ENCODE data around the gene ATP6V1E1.

The ATP6V1E1 gene

GRCh38 chr22:17586831-17587440, 41.6 kb downstream of the ATP6V1E1 start:
- TF ChIP-seq CTCF (IDR thresholded peaks at IDR 0.05; ENCODE audit: borderline replicate concordance, extremely low read depth, low read length, poor library complexity, severe bottlenecking) (no peak), EZH2 (IDR thresholded peaks at IDR 0.05; ENCODE audit: borderline replicate concordance, low read depth, low read length, severe bottlenecking) (no peak)
- no peak for DNase-seq
- H3K36me3 ChIP-seq (ENCODE audit: insufficient read depth, low read length): peaks cover 13% of the 10 kb centered on the region

GRCh38 chr22:17583151-17583550, 45.4 kb downstream of the ATP6V1E1 start:
- H3K27ac ChIP-seq (ENCODE audit: low read length): no peak overlapping the region

More at GRCh38 chr22:17586831-17587440, 41.6 kb downstream of the ATP6V1E1 start:
- no peak for ATAC-seq (ENCODE audit: insufficient read depth, low read depth)
- H4K20me1 ChIP-seq (ENCODE audit: insufficient read depth, low read length): no peaks in the 10 kb centered on the region
- H3K4me3 ChIP-seq (ENCODE audit: low read depth in 1 of 2, low read length in 2 of 2): no peak overlapping the region
- no peak overlapping the region for H2AFZ ChIP-seq (ENCODE audit: low read depth, low read length)
- no peak overlapping the region for H3K27ac ChIP-seq (ENCODE audit: low read length)
- H3K27me3 ChIP-seq (ENCODE audit: insufficient read depth, low read length, poor library complexity): no peaks in the 10 kb centered on the region
- H3K79me2 ChIP-seq (ENCODE audit: insufficient read depth, low read length): no peaks in the 10 kb centered on the region
- H3K9ac ChIP-seq (ENCODE audit: low read depth, low read length): no peak overlapping the region
- no peaks in the 10 kb centered on the region for H3K4me1 ChIP-seq (ENCODE audit: insufficient read depth, low read length)
- H3K9me3 ChIP-seq (ENCODE audit: insufficient read depth, low read length, severe bottlenecking): no peaks in the 10 kb centered on the region
- H3K4me2 ChIP-seq (ENCODE audit: insufficient read depth, low read length): no peak overlapping the region

GRCh38 chr22:17581631-17582030, 46.9 kb downstream of the ATP6V1E1 start:
- no peak overlapping the region for H3K27ac ChIP-seq (ENCODE audit: low read length)

More at GRCh38 chr22:17583151-17583550, 45.4 kb downstream of the ATP6V1E1 start:
- no peaks in the 10 kb centered on the region for H4K20me1 ChIP-seq (ENCODE audit: insufficient read depth, low read length)
- H2AFZ ChIP-seq (ENCODE audit: low read depth, low read length): no peak overlapping the region
- H3K4me3 ChIP-seq (ENCODE audit: low read depth in 1 of 2, low read length in 2 of 2): no peak overlapping the region
- no peaks in the 10 kb centered on the region for H3K9me3 ChIP-seq (ENCODE audit: insufficient read depth, low read length, severe bottlenecking)
- H3K36me3 ChIP-seq (ENCODE audit: insufficient read depth, low read length): no peaks in the 10 kb centered on the region
- no peak overlapping the region for H3K9ac ChIP-seq (ENCODE audit: low read depth, low read length)
- no peaks in the 10 kb centered on the region for H3K27me3 ChIP-seq (ENCODE audit: insufficient read depth, low read length, poor library complexity)
- TF ChIP-seq CTCF (IDR thresholded peaks at IDR 0.05; ENCODE audit: borderline replicate concordance, extremely low read depth, low read length, poor library complexity, severe bottlenecking) (no peak), EZH2 (IDR thresholded peaks at IDR 0.05; ENCODE audit: borderline replicate concordance, low read depth, low read length, severe bottlenecking) (no peak)
- H3K79me2 ChIP-seq (ENCODE audit: insufficient read depth, low read length): no peaks in the 10 kb centered on the region
- DNase-seq: no peak
- no peaks in the 10 kb centered on the region for H3K4me1 ChIP-seq (ENCODE audit: insufficient read depth, low read length)
- ATAC-seq (ENCODE audit: insufficient read depth, low read depth): no peak
- H3K4me2 ChIP-seq (ENCODE audit: insufficient read depth, low read length): no peak overlapping the region

More at GRCh38 chr22:17581631-17582030, 46.9 kb downstream of the ATP6V1E1 start:
- Histone ChIP-seq H2AFZ (ENCODE audit: low read depth, low read length) (no peak overlapping the region), H3K4me1 (ENCODE audit: insufficient read depth, low read length) (no peaks in the 10 kb centered on the region), H3K4me2 (ENCODE audit: insufficient read depth, low read length) (no peak overlapping the region), H3K9ac (ENCODE audit: low read depth, low read length) (no peak overlapping the region), H3K4me3 (ENCODE audit: low read depth in 1 of 2, low read length in 2 of 2) (no peak overlapping the region), H3K36me3 (ENCODE audit: insufficient read depth, low read length) (no peaks in the 10 kb centered on the region), H3K79me2 (ENCODE audit: insufficient read depth, low read length) (no peaks in the 10 kb centered on the region), H4K20me1 (ENCODE audit: insufficient read depth, low read length) (no peaks in the 10 kb centered on the region), H3K27me3 (ENCODE audit: insufficient read depth, low read length, poor library complexity) (no peaks in the 10 kb centered on the region), H3K9me3 (ENCODE audit: insufficient read depth, low read length, severe bottlenecking) (no peaks in the 10 kb centered on the region)
- TF ChIP-seq CTCF (IDR thresholded peaks at IDR 0.05; ENCODE audit: borderline replicate concordance, extremely low read depth, low read length, poor library complexity, severe bottlenecking): no peak
- TF ChIP-seq EZH2 (IDR thresholded peaks at IDR 0.05; ENCODE audit: borderline replicate concordance, low read depth, low read length, severe bottlenecking): no peak
- DNase-seq: no peak
- ATAC-seq (ENCODE audit: insufficient read depth, low read depth): no peak
